Esophagus squamous epithelium (tissue), 4 donors: ENCODE data around the gene ENDOV.

Source experiments
- CTCF ChIP-seq, 6 experiments: fragments of 450-650 bp in 4 of 6; fragments of 200-600 bp in 2 of 6; sonication (generic) in 2 of 6; IDR thresholded peaks; one replicate each; pipeline ENCODE4 v1.5.1; 2016 to 2019; ENCODE audit warnings: antibody characterized with exemption in 6 of 6, mild to moderate bottlenecking in 4 of 6, moderate library complexity in 4 of 6
- POLR2A ChIP-seq, 4 donors: fragments of 450-650 bp; IDR thresholded peaks; one replicate each; pipeline ENCODE4 v1.6.1; 2017; ENCODE audit warnings: antibody characterized with exemption in 4 of 4, mild to moderate bottlenecking in 4 of 4, moderate library complexity in 3 of 4

GRCh38 chr17:80456465-80457235, 41.7 kb downstream of the ENDOV start:
- TF ChIP-seq CTCF (IDR thresholded peaks at IDR 0.05) (no peak), POLR2A (IDR thresholded peaks at IDR 0.05) (no peak)
